WI38 (cell line): Measurements from ENCODE around the gene GLRA1.

Source experiments
- H3K4me3 ChIP-seq: 2 replicates; pipeline ENCODE4 v1.5.1; 2011; ENCODE audit warnings: low read depth, mild to moderate bottlenecking, control low read depth, low read length
- TF ChIP-seq, protein P1 (sequence below): IDR thresholded peaks from 2 replicates; pipeline ENCODE4 v1.5.1; 2012; ENCODE audit warnings: low read depth, mild to moderate bottlenecking, control low read depth, low read length

GLRA1 gene

DNA sequence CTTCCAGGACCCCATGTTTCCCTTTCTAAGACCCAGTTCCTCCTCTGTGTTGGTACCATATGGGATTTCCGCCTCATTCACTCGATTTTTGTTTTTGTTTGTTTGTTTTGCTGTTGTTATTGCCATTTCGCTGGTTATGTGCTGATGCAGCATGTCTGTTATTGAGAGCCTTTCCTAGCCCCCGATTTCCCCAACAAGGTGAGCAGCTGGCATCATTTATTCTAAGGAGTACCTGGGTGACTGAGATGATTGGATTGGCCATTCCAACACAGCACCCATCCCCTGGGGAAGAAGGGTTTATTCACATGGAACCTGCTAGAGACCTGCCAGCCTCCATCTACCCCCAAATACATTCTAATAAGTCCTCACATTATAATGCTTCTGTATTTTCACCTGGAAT is 2.7 kb downstream of the GLRA1 start:
- no peak overlapping the region for H3K4me3 ChIP-seq
- TF ChIP-seq, protein P1, sequence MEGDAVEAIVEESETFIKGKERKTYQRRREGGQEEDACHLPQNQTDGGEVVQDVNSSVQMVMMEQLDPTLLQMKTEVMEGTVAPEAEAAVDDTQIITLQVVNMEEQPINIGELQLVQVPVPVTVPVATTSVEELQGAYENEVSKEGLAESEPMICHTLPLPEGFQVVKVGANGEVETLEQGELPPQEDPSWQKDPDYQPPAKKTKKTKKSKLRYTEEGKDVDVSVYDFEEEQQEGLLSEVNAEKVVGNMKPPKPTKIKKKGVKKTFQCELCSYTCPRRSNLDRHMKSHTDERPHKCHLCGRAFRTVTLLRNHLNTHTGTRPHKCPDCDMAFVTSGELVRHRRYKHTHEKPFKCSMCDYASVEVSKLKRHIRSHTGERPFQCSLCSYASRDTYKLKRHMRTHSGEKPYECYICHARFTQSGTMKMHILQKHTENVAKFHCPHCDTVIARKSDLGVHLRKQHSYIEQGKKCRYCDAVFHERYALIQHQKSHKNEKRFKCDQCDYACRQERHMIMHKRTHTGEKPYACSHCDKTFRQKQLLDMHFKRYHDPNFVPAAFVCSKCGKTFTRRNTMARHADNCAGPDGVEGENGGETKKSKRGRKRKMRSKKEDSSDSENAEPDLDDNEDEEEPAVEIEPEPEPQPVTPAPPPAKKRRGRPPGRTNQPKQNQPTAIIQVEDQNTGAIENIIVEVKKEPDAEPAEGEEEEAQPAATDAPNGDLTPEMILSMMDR = no peak

DNA sequence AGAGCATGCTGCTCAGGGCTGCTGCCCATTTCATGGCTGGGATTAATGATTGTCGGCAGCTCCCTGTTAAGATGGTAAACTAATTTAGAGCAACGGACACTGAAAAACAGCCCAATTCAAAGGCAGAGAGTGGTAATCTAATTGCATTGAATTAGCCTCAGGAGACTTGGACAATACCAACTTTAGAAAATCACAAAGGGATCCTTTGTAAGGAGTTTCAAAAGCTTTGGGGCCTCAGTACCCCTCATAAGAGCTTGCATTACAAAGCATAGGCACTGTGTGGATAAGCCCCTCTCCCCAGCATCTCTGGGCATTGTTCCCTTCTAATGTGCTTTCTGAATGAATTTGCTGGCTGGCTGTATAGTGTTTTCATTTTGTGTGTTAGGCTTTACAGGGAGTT is 6.7 kb downstream of the GLRA1 start:
- H3K4me3 ChIP-seq = no peak overlapping the region
- TF ChIP-seq, protein P1 = no peak

DNA sequence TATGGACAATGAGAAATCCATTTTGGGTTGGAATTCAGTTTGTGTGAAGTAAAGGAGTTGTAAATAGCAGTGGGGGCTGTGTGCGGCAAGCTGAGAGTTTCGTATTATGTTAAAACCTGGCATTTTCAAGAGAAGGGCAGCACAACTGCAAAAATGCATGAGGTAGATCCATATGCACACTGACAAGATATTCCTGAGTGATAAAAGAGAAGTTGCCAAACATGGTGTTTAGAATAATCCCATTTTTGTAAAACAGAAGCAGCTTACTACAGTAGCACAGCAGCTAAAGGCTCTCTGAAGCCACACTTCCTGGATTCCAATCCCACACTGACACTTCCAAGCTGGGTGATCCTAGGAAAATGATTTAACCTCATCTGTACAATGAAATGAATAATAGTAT is 11.2 kb downstream of the GLRA1 start:
- H3K4me3 ChIP-seq = no peak overlapping the region
- TF ChIP-seq, protein P1 = no peak

DNA sequence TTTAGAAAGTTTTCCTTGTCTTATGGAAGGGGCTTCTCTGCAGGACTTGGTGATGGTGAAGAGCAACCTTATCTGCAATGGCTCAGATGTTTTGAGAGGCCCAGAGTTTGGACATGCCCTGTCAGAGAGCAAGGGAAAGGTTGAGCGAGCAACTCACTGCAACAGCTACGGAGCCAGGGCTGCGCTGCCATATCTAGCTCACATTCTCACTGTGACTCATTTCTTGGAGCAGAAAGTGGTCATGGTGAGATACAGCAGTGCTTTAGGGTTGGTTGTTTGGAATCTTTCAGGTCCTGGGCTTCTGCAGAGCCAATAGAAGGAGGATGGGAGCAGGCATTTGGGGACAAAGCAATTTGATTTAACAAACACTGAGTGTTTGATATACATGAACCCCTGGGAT is 12.3 kb downstream of the GLRA1 start:
- no peak overlapping the region for H3K4me3 ChIP-seq
- TF ChIP-seq, protein P1 = no peak

DNA sequence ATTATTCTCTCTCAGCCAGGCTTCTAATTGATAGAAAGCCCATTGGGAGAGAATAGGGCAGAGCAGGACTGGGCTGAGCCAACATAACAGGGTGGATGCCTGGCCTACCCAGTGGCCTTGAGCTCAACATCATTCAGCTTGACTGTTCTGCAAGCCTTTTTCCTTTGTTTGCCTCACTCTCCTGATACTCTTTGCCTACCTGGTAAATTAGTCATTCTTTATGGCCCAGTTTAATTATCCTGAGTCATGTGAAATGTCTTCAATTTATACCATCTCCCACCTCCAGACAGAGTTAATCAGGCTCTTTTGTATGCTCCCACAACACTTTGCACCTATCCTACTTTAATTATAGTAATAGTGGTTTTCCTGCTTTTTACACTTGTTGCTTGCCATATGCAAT is 13.6 kb downstream of the GLRA1 start:
- H3K4me3 ChIP-seq = no peak overlapping the region
- TF ChIP-seq, protein P1 = no peak

DNA sequence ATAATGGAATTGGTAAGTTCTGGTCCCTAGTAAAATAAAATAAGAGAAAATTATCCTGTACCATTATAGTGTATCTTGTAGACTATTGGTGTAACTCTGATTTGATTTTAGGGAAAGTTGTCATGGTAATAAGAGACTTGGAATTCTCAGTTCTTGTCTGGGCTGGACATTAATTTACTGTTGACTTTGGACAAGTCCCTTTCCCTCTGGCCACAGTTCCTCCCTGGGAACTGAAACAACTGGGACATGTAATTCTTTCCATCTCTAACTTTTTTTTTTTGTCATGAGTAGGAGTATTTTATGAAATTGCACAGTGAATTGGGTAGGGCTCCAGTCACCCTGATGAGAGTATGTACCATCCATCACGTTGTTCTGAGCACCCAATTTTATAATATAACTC is 15.0 kb downstream of the GLRA1 start:
- TF ChIP-seq, protein P1 = no peak
- H3K4me3 ChIP-seq = no peak overlapping the region

DNA sequence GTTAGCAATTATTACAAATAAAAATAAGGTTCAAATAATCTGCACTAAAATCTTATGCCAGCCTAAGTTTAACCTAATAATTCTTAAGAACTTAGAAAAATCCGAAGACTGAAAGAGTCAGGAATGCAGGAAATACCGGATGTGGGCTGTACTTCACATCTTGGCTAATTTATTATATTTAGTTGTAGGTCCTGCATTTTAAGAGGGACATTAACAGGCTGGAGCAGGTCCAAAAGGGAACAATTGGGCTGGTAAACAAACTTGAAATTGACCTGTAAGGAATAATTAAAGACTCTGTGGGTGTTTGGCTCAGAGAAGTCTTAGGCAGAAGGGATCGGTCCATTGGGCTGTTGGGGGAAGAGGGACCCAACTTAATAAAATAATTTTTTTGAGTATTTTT is 18.4 kb downstream of the GLRA1 start:
- H3K4me3 ChIP-seq = no peak overlapping the region
- TF ChIP-seq, protein P1 = no peak
